ENCODE data around the gene ATP9A.

GRCh38 chr20:51668515-51668914 lies 99.7 kb downstream of the ATP9A start:
- TF ChIP-seq MXI1 (IDR thresholded peaks at IDR 0.05; ENCODE audit: low read depth, low read length) (no peak), SUZ12 (IDR thresholded peaks at IDR 0.05; ENCODE audit: unreplicated experiment) (no peak), BACH1 (IDR thresholded peaks at IDR 0.05; ENCODE audit: borderline replicate concordance) (no peak)

All from GM12878 (cell line).